Measurements from ENCODE around the gene CNPY2. TPM values are rescaled to one million over a fixed set of nuclear protein-coding genes. Genes with fewer than 3 reads are reported as not detected.
A peak's percentile ranks its signal among the peaks of the same experiment; 100 is the strongest.

CNPY2 gene
- total and polyA plus RNA-seq, 2 of the 13 experiments (the other 11 are each of a cell fraction or from before 2014, with no cell fraction given), result 285 to 356 TPM

DNA sequence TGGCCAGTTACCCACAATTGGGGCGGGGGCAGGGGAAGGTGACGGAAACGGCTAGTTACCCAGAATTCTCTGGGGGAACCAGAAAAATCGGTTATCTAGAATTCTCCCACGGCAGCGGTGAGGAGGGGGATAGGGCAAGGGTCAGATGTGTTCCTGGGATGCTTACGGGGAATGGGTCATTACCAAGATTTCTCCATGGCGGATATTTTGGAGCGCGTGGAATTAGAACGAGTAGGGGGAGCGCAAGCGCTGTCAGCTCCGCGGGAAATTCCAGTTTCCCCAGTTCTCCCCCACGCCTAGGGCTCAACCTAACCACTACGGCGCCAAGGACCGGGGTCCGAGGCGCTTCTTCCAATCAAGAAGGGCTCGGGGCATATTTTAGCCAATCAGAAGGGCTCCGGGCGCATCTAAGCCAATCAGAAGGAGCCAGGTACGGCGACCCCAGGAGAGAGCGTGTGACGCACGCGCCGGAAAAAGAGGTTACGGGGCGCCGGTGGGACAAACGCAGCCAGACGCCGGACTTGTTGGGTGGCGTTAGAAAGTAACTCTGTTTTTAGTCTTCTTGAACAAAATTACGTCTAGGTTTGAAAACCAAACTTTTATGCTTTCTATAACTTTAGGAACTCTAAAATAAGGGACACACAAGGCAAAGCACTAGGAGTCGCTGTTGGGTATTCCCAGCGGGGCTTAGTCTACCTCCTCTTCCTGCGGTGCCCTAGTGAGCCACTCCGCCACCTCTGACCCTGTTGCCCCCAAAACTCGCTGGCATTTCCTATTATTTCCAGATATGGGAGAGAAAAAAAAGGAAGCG is 18.1 kb upstream of the CNPY2 start, which contains the start of gene PAN2 (continued):
- TF ChIP-seq, protein P1, sequence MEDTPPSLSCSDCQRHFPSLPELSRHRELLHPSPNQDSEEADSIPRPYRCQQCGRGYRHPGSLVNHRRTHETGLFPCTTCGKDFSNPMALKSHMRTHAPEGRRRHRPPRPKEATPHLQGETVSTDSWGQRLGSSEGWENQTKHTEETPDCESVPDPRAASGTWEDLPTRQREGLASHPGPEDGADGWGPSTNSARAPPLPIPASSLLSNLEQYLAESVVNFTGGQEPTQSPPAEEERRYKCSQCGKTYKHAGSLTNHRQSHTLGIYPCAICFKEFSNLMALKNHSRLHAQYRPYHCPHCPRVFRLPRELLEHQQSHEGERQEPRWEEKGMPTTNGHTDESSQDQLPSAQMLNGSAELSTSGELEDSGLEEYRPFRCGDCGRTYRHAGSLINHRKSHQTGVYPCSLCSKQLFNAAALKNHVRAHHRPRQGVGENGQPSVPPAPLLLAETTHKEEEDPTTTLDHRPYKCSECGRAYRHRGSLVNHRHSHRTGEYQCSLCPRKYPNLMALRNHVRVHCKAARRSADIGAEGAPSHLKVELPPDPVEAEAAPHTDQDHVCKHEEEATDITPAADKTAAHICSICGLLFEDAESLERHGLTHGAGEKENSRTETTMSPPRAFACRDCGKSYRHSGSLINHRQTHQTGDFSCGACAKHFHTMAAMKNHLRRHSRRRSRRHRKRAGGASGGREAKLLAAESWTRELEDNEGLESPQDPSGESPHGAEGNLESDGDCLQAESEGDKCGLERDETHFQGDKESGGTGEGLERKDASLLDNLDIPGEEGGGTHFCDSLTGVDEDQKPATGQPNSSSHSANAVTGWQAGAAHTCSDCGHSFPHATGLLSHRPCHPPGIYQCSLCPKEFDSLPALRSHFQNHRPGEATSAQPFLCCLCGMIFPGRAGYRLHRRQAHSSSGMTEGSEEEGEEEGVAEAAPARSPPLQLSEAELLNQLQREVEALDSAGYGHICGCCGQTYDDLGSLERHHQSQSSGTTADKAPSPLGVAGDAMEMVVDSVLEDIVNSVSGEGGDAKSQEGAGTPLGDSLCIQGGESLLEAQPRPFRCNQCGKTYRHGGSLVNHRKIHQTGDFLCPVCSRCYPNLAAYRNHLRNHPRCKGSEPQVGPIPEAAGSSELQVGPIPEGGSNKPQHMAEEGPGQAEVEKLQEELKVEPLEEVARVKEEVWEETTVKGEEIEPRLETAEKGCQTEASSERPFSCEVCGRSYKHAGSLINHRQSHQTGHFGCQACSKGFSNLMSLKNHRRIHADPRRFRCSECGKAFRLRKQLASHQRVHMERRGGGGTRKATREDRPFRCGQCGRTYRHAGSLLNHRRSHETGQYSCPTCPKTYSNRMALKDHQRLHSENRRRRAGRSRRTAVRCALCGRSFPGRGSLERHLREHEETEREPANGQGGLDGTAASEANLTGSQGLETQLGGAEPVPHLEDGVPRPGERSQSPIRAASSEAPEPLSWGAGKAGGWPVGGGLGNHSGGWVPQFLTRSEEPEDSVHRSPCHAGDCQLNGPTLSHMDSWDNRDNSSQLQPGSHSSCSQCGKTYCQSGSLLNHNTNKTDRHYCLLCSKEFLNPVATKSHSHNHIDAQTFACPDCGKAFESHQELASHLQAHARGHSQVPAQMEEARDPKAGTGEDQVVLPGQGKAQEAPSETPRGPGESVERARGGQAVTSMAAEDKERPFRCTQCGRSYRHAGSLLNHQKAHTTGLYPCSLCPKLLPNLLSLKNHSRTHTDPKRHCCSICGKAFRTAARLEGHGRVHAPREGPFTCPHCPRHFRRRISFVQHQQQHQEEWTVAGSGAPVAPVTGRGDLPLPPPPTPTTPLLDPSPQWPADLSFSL (CRISPR knock-in tag; IDR thresholded peaks at IDR 0.05), result no peak
- TF ChIP-seq FOSL2 (CRISPR knock-in tag; IDR thresholded peaks at IDR 0.05), result peak; percentile 30; the same call in 1 of the 2 replicates
- no peak for TF ChIP-seq ZNF766 (CRISPR knock-in tag; IDR thresholded peaks at IDR 0.05; ENCODE audit: borderline replicate concordance)
- no peak for TF ChIP-seq WIZ (CRISPR knock-in tag; IDR thresholded peaks at IDR 0.05)
- TF ChIP-seq, protein P2, sequence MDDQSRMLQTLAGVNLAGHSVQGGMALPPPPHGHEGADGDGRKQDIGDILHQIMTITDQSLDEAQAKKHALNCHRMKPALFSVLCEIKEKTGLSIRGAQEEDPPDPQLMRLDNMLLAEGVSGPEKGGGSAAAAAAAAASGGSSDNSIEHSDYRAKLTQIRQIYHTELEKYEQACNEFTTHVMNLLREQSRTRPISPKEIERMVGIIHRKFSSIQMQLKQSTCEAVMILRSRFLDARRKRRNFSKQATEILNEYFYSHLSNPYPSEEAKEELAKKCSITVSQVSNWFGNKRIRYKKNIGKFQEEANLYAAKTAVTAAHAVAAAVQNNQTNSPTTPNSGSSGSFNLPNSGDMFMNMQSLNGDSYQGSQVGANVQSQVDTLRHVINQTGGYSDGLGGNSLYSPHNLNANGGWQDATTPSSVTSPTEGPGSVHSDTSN (CRISPR knock-in tag; IDR thresholded peaks at IDR 0.05; ENCODE audit: borderline replicate concordance), result no peak
- no peak for TF ChIP-seq GTF3A (CRISPR knock-in tag; conservative IDR thresholded peaks at IDR 0.05)
- 0 out of 2 replicates have a peak, but pooled peaks have one; percentile 25 for TF ChIP-seq ESRRA (CRISPR knock-in tag; IDR thresholded peaks at IDR 0.05; ENCODE audit: low read depth)
- TF ChIP-seq ISL2 (CRISPR knock-in tag; IDR thresholded peaks at IDR 0.05), result no peak
- TF ChIP-seq NFE2 (CRISPR knock-in tag; IDR thresholded peaks at IDR 0.05), result no peak
- TF ChIP-seq GLI4 (CRISPR knock-in tag; IDR thresholded peaks at IDR 0.05; ENCODE audit: borderline replicate concordance), result 0 out of 2 replicates have a peak, but pooled peaks have one; percentile 69
- no peak for TF ChIP-seq XRCC5 (optimal IDR thresholded peaks at IDR 0.05; ENCODE audit: low read length)
- TF ChIP-seq CHCHD3 (CRISPR knock-in tag; IDR thresholded peaks at IDR 0.05), result no peak
- TF ChIP-seq ZNF136 (CRISPR knock-in tag; IDR thresholded peaks at IDR 0.05; ENCODE audit: low read depth), result no peak; the same call in 1 of the 2 replicates
- TF ChIP-seq, protein P3, sequence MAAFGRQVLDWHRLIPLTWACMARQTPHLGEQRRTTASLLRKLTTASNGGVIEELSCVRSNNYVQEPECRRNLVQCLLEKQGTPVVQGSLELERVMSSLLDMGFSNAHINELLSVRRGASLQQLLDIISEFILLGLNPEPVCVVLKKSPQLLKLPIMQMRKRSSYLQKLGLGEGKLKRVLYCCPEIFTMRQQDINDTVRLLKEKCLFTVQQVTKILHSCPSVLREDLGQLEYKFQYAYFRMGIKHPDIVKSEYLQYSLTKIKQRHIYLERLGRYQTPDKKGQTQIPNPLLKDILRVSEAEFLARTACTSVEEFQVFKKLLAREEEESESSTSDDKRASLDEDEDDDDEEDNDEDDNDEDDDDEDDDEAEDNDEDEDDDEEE (CRISPR knock-in tag; IDR thresholded peaks at IDR 0.05), result no peak; the same call in 1 of the 2 replicates
- TF ChIP-seq ZNF264 (CRISPR knock-in tag; IDR thresholded peaks at IDR 0.05), result no peak
- TF ChIP-seq, protein P4, sequence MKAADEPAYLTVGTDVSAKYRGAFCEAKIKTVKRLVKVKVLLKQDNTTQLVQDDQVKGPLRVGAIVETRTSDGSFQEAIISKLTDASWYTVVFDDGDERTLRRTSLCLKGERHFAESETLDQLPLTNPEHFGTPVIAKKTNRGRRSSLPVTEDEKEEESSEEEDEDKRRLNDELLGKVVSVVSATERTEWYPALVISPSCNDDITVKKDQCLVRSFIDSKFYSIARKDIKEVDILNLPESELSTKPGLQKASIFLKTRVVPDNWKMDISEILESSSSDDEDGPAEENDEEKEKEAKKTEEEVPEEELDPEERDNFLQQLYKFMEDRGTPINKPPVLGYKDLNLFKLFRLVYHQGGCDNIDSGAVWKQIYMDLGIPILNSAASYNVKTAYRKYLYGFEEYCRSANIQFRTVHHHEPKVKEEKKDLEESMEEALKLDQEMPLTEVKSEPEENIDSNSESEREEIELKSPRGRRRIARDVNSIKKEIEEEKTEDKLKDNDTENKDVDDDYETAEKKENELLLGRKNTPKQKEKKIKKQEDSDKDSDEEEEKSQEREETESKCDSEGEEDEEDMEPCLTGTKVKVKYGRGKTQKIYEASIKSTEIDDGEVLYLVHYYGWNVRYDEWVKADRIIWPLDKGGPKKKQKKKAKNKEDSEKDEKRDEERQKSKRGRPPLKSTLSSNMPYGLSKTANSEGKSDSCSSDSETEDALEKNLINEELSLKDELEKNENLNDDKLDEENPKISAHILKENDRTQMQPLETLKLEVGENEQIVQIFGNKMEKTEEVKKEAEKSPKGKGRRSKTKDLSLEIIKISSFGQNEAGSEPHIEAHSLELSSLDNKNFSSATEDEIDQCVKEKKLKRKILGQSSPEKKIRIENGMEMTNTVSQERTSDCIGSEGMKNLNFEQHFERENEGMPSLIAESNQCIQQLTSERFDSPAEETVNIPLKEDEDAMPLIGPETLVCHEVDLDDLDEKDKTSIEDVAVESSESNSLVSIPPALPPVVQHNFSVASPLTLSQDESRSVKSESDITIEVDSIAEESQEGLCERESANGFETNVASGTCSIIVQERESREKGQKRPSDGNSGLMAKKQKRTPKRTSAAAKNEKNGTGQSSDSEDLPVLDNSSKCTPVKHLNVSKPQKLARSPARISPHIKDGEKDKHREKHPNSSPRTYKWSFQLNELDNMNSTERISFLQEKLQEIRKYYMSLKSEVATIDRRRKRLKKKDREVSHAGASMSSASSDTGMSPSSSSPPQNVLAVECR (CRISPR knock-in tag; IDR thresholded peaks at IDR 0.05; ENCODE audit: borderline replicate concordance), result peak; percentile 77; the same call in 1 of the 2 replicates

Data from HepG2 (cell line).